NCI-H774 (cell line): ENCODE measurements around the gene APCDD1L.
"Not testable (repeated sequence)": the region's sequence is repeated elsewhere in the genome, so short reads cannot be mapped to it uniquely, and the experiment has no call there.

Experiments used
- DNase-seq: peaks from one replicate; lab custom pipeline; 2025; lab: John Stamatoyannopoulos, UW

Gene APCDD1L

DNA sequence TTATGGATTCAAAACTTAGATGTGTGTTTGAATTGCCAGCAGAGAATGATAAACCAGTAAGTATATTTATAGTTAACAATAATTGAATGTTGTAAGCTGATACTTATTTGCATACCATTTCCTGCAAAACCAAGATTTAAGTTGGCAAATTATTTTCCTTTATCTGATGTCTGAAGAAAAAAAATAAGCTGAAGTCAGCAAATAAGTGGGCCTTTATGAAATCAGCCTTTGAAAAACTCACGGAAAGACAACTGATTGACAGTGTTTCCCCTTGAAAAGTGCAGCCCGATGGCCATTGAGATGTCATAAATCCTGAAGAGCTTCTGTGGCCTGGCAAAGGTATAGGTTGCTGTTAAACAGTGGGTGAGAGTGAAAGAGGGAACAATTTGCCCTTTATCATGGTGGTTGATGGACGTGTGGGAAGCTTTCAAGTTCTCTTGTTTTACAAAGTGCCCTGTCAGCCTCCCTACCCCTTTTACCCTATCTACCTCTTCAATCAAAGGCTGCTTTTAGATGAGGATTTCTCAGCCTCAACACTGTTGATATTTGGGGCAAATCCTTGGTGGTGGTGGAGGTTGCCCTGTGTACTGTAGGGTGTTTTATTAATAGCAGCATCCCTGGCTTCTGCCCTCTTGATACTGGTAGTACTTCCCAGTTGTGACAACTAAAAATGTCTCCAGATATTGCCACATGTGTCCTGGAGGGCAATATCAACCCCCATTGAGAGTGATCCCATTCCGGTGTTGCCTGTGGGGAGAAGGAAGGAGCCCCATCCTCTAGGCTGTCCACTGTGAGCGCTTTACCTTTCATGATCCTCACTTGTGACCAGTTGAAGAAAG is 76.0 kb downstream of the APCDD1L start:
- DNase-seq: no peak

DNA sequence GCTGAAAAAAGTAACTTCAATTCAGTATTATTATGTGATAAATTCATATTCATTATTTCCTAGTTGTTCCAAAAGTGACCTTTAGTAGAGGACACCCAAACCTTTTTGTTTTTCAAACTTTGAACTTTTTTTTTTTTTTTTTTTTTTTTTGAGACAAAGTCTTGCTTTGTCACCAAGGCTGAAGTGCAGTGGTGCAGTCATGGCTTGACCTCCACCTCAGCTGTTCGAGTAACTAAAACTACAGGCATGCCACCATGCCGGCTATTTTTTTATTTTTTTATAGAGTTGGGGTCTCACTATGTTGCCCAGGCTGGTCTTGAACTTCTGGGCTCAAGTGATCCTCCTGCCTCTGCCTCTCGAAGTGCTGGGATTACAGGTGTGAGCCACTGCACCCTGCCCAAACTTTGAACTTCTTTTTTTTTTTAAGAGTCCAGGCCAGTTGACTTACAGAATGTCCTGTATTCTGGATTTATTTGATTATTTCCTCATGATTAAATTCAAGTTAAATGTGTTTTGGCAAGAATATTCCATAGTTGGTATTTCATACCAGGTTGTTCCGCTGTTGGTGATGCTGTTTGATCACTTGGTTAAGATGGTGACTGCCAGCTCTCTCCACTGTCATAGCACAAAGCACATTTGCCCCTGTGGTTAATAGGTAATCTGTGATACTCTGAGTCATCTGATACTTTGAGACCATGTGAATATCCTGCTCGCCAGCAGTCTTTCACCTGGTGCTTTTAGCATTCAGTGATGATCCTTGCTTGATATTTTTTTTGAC is 78.1 kb downstream of the APCDD1L start:
- DNase-seq: no peak

DNA sequence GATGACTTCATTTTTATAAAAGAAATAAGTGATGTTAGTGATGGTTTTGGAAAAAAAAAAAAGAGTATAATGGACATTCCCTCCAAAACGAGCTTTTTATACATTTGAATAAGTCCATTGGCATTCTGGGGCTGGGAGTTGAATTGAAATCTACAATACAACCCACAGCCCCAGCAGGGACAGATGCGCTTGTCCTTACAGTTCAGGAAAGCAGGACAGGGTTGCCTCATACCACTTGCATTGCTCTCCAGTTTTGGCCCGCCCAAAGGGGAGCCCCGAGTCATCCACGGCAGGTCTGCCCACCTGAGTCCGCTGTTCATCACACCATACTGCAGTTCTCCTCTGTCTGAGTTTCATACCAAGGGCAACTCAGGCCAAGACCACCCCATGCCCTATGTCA is 80.0 kb downstream of the APCDD1L start:
- no peak for DNase-seq

DNA sequence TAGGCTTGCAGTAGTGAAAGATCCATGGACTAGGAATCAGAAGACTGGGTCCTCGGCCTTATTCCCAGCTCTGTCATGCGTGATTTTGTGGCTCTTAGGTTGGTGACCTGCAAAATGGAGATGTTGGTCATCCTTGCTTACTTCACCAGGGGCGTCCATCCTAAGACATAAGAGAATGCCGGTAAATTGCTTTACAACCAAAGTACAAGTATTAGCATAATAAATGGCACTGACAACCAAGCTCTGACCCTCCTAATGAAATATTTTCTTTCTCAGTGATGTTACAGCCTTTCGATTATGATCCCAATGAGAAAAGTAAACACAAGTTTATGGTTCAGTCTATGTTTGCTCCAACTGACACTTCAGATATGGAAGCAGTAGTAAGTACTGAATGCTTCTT is 80.9 kb downstream of the APCDD1L start:
- DNase-seq: no peak

DNA sequence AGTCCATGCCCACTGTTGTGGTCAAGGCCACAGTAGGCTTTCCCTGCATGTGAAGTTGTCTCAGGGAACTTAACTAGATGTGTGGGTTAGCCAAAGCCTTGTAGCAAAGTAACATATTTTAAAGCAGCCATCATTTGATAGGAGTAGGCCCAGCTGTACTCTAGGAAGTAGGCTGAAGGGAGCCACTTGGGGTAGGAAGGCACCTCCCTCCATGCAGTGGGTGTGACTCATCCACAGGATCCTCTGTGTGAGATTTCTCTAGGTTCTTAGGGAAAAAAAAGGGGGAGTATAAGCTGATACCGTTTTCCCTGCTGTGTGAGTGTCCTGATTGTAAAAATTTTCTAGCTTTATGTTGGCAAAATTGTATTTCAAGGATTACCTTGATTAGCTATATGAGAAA is 81.4 kb downstream of the APCDD1L start:
- DNase-seq: no peak

DNA sequence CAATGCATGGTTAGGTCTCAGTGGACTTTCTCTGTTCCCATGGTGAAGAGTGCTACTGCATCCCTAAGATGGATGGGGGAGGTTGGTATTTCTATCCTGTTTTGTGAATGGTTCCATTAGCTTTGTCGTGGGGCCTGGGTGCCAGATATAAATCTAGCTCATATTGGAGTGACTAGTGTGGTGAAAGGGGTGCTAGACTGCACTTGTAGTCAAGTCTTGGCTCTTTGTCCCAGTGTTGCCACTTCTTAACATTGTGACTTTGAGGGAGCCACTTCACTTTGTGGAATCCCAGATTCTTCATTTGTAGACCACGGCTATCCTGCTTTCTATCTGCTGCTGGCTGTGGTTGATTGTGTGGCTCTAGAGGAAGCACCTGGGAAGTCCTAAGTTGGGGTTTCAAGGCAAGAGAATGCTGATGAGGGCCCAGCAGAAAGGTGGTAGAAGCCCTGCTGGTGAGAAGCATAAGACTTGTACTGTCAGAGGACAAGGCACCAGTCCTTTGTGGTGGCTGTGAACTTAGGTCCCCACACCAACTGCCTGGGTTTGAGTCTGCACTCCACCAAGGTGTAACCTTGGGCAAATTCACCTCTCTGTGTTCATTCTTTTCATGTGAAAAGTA is 82.1 kb downstream of the APCDD1L start:
- DNase-seq: no peak

DNA sequence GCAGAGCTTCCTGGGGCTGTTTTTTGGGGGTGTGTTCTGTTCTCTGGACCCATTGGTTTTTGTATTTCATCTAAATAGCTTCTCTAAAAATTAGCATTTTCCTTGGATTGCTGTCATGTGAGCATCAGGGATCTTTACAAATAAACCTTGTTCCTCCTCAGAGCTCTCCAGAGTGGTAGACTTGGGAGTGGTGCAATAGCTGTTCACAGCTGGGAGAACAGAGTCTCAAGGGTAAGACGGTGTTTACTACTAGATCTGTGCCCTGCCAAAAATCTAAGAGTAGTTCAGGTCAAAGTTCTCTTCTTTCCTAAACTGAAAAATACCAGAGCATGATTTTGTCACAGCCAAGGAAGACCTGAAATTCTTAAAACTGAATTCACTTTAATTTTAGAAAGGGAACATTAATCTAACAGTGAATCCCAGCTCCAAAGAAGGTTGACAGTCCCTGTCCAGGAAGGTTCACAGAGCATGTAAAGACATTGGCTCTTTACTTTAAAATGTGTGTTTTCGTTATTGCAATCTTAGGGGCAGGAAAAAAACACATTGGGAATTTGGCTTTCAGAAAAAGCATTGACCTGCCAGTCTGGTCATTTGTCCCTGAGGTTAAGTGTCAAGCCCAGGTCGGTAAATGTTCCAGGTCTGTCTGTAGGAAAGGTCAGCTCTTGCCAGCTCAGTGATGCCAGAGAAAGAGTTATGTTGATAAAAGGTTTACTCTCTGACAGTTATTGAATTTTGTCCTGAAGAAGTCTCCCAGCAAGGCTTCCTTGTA is 82.8 kb downstream of the APCDD1L start:
- DNase-seq: no peak

DNA sequence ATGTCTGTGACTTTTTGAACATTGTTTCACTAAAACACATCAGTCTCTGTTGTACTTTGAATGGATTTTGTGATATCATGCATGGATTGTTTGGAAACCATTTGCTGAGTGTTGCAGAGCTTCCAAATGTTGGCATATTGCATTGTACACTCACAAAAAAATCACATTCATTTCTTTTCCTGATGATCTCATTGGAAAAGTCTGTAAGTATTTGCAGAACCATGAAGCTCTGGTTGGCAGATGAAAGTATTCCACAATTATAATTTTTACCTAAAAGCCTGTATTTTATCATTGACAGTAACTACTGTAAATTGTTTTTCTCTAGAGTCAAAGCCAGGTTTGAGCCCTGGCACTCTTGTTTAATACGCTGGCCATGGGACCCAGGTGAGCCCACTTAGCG is 84.1 kb downstream of the APCDD1L start:
- no peak for DNase-seq

DNA sequence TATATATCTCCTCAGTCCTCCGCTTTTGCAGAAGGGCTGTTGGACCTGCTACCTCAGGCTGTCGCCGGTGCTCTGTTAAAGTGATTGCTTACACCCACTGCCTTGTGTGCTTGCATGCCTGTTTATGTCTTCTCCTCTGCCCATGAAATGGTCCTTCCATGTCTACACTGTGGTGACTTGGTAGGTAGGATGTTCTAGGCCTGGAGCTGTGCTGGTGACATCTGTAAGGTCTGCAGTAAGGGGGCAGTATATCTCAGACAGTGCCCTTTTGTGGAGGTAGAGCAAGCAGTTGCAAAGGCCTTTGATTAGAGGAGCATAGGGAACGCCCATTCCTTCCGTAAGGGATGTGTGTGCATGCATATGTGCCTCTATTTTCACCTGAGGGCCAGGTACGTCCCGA is 85.9 kb downstream of the APCDD1L start:
- DNase-seq: no peak

DNA sequence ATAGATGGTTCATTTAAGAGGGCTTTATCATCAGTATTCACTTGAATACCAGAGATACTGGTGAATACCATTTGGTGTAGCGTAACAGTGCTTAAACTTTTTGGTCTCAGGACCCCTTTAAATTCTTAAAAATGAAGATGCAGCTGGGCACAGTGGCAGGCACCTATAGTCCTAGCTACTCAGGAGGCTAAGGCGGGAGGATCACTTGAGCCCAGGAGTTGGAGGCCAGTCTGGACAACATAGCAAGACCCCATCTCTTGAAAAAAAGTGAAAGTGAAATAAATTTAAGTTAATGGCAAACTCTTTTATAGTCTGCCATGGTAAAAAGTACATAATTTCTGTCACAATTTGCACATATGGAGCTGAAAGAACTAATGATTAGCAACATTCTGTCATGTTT is 86.8 kb downstream of the APCDD1L start:
- no peak for DNase-seq

DNA sequence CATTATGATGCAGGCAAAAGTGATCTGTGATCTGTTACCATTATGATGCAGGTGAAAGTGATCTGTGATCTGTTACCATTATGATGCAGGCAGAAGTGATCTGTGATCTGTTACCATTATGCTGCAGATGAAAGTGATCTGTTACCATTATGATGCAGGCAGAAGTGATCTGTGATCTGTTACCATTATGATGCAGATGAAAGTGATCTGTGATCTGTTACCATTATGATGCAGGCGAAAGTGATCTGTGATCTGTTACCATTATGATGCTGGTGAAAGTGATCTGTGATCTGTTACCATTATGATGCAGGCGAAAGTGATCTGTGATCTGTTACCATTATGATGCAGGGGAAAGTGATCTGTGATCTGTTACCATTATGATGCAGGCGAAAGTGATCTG is 87.6 kb downstream of the APCDD1L start:
- DNase-seq: not testable (repeated sequence)

DNA sequence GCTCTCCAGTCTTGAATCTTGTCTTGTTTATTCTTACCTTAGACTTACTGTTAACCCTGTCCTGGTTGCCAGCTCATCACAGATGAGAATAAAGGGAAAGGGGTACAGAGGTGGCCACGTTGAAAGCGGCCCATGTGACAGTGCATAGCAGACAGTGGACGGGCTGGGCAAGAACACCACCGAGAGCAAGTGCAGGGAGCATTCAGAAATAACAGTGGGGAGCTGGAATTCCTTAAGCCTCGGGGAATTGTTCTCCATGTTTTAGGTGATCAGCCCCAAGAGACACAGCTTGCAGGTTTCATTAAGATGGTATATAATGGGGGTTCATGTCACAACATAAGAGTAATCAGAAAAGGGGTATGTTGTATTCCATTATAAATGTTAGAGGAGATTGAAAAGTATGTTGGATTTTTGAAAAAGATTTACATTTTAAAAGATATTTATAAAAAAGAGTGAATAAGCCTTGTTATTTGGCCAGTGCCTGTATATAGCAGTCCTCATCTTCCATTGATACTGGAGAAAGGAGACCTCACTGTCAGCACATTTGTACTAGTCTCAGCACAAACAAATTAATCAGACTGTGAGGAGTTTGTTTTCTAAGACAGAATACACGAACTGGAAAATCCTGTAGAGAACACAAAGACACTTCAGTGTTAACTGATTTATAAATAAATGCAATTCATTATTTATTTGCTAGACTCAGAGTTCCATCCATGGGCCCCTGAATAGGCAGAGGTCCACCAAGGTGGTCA is 90.8 kb downstream of the APCDD1L start:
- no peak for DNase-seq

DNA sequence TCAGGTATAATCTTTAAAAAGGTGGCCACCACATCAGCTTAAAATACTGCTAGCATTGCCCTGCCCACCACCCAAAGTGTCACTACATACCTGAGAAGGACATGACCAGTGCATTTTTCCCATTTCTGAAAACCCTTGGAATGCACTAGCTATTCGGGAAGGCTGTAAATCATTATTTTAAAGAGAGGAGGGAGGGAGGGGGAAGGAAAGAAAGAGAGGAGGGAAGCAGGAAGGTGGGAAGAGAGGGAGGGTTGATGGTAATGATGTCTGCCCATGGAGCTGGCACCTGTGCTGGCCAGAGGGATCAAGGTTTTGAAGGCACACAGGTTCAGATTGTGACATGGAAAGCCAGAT is 93.7 kb downstream of the APCDD1L start:
- no peak for DNase-seq

DNA sequence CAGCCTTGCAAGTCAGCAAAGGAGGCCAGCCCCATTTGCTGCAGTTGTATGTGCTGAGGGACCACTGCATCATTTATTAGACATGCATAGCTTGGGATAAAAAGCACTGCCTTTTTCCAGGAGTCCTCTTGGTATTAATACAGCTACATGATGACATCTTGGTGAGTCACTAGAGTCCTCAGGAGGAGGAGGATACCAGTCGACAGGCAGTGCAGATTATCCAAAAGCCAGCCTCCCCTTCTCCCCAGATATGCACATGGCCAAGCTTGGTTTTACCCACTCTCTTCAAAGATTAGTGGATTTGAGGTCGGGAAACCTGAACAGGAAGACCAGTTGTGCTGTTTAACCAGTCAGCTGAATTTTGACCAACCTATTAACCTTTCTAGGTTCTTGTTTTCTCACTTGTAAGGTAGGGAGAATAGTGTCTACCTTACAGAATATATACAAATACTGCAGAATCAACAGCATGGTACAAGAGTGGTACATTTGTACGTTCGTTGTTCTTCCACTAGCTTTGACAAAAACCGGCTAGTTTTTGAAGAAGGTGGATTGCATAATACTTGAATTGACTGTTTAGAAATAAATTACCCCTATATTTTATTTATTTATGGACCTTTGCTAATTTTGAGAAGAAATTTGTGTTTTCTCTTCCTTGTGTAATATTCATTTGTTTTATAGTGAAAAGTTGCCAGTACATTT is 94.3 kb downstream of the APCDD1L start:
- DNase-seq: no peak

DNA sequence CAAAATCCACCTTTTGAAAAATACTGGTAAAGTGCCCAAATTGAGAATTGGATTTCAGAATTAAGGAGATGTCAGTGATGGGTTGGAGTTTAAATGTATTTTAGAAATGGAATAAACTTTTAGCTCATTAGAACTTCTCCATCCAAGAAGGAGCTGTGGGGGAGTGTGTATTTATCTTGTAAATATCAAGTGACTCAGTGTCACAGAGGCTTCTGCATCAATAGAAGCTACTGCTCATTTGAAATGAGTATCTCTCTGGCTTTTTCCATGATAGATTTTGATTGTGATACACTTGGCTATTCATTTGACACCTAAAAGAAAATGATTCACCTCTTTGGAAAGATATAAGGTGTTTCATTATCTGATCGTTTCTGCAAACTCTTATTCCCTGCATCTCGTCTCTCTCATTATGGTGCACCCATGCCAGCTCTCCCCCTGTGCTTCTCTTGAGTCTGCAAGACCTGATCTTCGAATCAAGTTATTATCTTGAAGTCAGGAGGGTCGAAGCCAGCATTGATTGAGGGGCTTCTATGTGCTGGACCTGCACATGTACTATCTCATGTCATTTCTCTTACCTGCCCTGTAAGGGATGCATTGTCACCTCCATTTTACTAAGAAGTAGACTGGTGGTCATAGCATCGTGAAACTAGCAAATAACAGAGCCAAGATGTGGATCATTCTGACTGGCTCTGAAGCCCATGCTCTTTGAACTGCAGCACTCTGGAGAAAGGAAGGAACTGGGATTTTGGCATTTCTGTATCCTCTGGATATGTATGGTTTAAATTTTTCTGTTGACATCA is 96.0 kb downstream of the APCDD1L start:
- no peak for DNase-seq

DNA sequence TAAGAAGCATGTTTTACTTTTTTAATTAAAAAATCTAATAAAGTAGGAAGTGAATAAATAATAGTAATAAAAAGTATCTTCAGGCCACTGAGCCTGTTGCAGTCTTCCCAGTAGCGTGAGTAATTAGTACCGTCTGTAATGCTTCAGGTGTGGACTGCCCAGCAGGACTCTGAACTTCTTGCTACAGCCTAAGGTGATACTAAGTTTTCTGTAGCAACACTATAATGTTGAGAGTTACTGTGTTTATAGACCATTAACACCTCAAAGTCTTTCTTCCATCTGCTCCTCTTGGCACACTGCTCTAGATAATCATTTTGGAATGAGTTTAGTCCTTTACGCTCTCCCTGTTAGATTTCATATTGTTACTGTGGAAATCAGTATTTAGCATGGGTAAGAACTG is 97.8 kb downstream of the APCDD1L start:
- DNase-seq: no peak

DNA sequence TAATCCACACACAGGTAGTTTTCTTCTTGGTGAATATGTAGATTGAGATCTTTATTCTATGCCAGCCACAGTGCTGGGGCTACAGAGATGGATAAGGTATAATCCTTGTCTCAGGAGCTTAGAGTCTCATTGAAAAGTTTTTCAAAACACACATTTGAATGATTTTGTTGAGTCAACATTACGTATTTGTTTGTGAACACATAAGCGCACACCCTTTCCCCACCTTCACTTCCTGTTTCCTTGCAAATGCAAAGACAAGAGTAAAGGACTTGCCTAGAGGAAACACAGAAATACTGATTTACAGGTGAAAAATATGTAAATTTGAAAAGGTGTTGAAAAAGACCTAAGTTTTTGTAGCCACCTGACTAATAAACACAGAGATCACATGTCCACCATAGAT is 98.4 kb downstream of the APCDD1L start:
- DNase-seq: no peak

DNA sequence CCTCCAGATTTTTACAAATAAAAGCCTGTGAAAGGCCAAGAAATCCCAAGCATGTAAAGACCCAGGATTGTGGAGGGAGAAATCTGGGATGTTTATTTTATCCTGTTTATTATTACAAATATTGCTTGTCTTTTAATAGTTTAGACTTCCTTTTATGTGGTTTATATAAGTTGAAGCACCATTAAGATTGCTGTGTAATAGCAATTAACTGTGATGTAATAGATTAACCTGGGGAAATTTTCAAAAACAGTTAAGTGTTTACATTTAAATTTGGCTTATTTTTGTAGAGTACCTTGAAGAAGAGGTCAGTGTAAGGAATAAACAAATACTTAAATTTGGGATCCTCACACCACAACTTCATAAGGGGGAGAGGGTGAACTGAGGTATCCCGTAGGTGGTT is 99.1 kb downstream of the APCDD1L start:
- DNase-seq: no peak

DNA sequence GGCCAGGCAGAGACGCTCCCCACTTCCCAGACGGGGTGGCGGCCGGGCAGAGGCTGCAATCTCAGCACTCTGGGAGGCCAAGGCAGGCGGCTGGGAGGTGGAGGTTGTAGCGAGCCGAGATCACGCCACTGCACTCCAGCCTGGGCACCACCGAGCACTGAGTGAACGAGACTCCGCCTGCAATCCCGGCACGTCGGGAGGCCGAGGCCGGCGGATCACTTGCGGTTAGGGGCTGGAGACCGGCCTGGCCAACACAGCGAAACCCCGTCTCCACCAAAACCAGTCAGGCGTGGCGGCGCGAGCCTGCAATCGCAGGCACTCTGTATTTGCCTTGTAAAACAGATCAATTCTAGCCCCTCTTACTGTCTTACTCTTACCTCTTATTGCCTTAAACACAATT is 100.4 kb downstream of the APCDD1L start:
- not testable (repeated sequence) for DNase-seq

DNA sequence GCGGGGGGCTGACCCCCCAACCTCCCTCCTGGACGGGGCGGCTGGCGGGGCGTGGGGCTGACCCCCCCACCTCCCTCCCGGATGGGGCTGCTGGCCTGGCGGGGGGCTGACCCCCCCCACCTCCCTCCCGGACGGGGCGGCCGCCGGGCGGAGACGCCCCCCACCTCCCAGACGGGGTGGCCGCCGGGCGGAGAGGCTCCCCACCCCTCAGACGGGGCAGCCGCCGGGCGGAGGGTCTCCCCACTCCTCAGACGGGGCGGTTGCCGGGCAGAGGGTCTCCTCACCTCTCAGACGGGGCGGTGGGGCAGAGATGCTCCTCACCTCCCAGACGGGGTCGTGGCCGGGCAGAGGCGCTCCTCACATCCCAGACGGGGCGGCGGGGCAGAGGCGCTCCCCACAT is 101.0 kb downstream of the APCDD1L start:
- not testable (repeated sequence) for DNase-seq
